Measurements from ENCODE around the gene SPATS1.

The SPATS1 gene, protein sequence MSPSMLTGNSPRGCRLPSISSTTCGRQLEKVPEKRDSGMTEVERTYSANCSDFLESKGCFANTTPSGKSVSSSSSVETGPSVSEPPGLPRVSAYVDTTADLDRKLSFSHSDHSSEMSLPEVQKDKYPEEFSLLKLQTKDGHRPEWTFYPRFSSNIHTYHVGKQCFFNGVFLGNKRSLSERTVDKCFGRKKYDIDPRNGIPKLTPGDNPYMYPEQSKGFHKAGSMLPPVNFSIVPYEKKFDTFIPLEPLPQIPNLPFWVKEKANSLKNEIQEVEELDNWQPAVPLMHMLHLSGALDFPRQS

DNA sequence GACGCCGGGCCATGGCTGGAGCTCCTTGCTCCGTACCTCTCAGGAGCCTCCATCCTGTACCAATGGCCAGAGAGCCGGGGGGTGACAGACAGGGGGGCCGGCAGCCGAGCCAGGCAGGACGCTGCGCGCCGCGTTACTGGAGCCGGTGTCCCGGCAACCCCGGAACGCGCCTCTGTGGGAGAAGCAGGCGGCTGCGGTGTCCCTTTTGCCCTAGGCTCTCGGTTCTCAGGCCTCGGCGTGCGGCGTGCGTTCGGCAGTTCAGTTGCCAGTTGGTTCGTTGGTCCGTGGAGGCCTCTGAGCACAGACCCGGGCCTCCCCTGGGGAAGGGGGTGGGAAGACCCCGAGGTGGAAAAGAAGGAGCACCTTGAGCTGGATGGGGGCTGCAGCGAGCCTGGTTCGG is at the start of gene SPATS1:
Gene SPATS1, plus strand, starts transcription at position 162 of the 400 bp plus-strand sequence. CDS start 446 bp downstream, outside the sequence.
- no peak for DNase-seq (ENCODE audit: low spot score)

DNA sequence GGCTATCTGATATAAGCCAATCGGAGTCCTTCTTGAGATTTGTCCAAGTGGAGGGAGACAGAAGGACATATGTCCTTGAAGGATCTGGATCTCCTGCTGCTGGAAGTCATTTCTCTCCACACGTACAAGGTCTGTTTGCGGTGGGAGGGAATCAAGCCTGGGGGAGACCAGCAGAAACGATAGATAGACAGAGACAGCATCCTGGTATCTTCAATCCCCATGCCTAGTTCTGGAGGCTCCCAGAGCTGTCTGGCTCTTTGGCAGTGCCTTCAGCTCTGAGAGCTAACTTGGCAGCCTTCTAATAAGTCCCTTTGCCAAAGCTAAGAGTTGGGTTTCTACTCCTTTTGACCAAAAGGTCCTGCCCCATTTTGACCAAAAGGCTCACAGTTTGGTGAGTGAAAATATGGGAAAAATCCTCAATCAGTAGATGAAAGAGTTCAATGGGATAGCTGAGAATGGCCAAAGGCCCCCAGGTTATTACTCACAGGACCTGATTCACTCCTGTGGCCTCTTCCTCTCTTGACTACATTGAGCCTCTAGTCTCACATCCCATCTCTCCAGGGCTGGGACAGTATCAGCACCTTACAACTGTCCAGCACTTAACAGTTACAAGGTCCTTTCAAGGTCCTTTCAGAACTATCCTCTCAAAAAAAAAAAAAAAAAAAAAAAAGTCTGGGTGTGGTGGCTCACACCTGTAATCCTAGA is 49.6 kb upstream of the SPATS1 start:
- no peak for DNase-seq (ENCODE audit: low spot score)

DNA sequence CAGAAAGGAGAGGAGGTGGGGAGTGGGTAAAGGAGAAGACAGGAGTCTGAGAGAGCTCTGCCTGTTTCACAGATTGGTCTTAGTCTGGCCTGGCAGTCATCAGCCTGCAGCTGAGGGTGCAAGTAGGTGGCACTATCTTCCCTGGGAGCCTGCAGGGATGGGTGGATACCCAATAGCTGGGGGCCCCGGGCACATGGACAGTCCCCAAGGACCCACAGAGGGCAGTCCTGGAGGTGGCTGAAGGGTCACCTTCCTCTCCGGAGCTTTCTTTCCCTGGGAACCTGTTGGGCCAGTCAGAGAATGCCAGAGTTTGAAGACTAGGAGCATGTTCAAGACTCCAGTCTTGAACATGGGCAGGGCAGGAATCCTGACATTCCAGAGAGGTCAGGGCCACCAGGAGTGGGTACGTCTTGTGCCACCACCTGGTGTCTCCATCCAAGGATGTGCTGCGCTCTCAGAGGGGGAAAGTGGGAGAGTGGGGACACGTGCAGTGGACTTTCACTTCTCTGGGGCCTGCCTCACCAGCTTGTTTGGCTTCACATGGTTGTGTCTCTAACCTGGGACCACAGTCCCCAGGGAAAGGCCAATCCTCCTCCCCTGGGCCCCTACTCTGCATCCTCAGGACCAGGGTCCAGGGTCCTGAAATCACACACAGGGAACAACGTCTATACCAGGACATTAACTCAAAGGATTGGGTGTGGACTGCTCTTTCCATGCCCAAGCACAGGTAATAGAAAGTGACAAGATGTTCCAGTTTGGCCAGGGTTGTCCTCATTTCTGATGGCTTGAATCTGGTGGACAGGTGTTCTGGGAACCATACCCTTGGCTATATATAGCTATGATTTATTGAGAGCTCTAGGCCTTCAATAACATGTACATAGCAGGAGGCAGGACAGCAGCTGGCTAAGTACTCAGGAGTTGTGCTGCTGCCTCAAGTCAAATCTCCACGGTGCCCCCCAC is 47.3 kb upstream of the SPATS1 start:
- DNase-seq (ENCODE audit: low spot score): no peak

DNA sequence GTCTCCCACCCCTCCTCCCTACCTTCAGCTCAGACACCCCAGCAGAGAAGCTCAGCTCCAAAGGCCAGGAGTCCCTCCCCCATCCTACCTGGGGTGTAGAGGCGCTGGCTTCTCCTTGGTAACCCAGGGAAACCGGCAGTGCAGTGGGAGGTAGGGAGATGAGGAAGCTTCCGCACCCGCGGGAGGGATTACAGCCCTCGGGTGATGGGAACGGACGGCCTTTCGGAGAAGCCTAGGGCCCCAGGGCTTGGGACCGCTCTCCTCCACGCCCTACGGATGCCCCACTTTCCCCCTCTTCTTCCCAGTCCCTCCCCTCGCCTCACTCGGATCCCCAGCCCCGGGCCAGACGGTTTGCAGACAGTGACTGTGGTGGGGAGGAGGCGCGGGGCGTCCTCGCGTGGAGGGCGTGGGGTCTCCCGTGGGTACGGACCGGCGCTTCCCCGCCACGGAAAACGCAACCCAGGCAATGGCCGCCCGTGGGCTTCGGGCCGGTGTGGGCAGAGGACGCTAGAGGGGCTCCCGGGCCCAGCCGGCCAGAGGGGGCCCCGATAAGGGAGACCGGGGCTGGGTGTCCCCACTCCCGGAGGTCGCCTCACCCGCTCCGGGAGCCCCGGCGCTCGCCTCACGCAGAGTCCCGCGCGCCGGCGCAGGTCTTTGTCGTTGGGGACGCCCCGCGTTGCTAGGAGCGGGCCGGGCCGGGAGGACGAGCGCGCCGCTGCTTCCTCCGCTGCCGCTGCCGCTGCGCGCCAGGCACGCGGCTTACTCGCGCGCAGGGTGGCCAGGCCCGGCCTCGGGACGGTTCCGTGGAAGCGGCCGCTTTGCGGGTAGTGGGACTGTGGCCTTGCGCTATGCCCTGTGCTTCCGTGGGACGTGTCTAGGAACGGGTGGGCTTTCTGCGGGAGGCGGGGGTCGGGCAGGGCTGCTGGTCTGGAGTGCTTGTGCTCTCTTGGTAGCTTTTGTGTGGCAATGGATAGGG is 45.1 kb upstream of the SPATS1 start:
- peak; percentile 18 for DNase-seq (ENCODE audit: low spot score)

DNA sequence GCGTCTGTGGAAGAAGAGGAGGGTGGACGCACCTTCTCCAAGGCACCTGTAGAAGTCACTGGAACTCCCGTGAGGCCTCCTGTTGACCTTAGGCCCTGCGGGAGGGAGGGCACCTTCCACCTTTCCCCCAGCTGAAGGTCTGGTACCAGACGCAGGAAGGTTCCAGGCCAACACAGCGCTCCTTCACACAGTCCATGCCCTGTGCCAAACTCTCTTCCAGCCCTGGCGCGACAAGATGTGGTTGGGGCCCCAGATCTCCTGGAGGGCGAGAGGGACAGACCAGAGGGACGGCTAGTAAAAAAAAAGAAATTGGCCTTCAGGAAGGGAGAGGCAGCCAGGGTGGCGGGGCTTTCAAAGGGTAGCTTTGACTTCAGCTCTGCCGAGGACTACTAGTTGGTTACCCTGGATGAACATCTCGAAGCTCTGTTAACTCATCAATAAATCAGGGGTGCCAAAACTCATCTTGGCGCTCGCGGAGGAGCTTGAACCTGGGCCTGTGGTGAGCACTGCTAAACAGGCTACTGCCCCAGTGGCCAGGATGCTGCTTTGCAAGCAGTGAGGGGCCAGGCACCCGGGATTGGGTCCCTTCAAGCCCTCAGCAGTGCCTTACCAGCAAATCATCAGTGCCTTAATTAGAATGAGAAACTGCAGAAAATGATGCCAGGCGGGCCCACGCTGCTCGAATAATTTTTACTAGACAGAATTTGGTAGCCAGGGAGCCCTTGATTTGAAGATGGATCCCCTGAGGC is 44.2 kb upstream of the SPATS1 start:
- no peak for DNase-seq (ENCODE audit: low spot score)

DNA sequence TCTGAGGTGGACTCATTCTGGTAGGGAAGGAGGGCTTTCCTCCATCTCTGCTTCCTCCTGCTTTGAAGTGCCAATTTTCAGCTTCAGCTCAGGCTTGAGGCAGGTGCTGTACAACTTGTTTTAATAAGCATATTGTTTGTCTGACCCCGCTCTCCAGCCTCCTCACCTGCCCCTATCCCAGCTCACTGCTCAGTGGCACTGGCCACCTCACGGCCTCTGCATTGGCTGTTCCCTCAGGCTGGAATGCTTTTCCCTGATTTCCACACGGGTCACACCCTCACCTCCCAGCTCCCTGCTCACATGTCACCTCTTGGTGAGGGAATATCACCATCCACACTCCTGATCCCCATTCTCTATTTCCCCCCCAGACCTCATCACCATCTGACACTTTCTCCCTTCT is 43.6 kb upstream of the SPATS1 start:
- DNase-seq (ENCODE audit: low spot score): no peak

DNA sequence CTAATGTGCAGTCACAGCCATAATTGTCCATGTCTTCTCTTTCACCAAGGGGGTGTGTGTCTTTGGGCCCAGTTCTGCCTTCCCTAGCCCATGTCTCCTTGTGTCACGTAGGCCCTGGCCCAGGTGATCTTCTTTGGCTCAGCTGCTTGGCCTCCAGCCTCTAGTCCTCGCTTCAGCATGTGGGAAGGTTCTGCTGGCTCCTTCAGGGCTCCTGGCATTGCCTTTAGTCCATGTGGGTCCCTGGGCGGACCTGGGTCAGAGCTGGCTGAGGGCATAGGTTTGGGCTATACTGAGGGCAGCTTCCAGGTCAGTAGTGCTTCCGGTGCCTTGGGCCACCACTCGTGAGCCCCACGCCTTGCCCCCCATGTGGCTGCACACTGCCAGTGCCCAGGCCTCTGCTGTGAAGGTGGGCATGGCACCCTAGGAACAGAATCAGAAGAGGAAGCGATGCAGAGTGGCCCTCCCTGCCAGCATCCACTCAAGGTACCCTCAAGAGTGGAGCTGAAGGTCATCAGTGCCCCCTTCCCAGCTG is 42.1 kb upstream of the SPATS1 start:
- DNase-seq (ENCODE audit: low spot score): no peak

DNA sequence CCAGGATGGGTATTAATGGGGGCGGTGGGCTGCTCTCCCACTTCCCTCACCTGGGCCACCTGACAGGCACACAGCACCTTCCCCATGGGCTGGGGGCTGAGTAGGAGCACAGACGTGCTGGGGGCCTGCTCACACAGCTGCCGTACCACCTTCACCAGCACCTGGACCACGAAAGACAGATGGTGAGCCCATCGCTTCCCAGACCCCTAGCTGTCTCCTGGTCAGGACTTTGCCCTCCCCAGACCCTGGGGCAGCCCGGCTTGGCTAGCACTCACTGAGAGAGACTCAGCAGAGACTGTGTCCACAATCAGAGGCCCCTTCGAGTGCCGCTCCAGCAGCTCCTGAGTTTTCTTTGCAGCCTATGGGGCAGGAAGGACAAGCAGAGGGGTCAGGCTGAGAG is 41.3 kb upstream of the SPATS1 start:
- DNase-seq (ENCODE audit: low spot score): no peak

DNA sequence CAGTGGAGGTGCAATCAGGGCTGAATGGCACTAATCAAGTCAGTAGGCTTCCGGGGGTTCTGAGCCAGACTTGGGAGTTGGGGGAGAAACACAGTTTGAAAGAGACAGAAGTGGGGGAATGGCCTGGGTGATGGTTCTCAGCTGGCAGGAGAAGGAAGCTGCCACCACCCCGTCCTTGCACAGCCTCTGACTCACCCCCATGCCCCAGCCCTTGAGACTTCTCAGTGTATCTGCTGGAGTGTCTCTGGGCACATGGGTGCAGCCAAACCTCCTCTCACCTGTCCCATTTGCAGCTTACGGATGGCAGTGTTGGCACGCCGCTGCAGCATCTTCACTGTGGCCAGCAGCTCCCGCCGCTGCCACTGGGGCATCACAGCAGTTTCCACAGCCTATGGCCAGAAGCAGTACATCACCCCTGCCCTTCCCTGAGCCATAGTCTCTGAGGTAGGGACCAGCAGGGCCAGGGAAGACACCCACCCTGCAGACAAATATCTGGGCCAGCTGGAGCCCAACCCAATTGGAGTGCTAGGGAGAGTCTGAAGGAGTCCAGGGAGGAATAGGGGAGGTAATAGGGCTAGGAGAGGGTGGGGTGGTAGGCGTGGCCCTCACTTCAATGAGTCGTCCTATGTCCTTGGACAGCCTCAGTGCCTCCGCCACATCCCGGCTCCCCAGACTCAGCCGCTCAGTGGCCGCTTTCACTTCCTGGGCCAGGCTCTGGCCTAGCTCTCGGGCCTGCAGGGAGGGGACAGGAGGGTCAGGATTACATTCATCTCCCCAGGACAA is 40.5 kb upstream of the SPATS1 start:
- DNase-seq (ENCODE audit: low spot score): no peak

DNA sequence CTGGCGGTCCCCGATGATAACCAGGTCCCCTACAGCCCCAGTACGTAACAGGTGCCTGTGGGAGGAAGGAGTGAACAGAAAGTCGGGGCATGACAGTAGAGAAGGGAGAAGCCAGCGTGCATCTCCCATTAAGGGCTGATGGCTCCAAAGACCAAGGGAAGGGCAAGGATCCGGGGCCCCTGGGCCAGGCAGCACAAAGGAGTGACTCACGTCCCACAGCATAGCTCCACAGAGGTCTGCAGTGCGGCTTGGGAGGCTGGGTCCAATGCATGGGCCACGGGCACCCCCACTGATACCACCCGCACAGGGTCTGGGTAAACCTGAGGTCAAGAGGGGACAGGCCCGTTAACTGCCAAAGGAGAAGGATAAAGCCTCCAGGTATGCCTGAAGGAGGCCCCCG is 39.6 kb upstream of the SPATS1 start:
- no peak for DNase-seq (ENCODE audit: low spot score)

DNA sequence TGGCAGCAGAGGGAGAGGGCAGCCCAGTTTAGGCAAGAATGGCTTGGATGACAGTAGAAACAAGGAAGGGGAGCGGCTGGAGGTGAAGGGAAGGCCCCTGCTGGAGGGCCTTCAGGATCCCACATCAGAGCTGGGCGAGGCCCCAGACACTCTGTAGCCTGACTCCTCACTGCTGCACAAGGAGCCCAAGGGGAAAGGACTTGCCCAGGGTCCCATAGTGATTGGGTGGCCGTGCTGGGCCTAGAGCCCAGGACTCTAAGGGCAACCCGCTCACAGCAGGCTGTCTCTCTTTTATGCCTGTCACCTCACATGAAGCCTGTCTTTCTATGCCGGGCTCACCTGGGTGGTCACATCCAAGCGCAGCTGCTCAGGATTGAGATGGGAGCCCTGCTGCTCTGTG is 38.6 kb upstream of the SPATS1 start:
- DNase-seq (ENCODE audit: low spot score): no peak

DNA sequence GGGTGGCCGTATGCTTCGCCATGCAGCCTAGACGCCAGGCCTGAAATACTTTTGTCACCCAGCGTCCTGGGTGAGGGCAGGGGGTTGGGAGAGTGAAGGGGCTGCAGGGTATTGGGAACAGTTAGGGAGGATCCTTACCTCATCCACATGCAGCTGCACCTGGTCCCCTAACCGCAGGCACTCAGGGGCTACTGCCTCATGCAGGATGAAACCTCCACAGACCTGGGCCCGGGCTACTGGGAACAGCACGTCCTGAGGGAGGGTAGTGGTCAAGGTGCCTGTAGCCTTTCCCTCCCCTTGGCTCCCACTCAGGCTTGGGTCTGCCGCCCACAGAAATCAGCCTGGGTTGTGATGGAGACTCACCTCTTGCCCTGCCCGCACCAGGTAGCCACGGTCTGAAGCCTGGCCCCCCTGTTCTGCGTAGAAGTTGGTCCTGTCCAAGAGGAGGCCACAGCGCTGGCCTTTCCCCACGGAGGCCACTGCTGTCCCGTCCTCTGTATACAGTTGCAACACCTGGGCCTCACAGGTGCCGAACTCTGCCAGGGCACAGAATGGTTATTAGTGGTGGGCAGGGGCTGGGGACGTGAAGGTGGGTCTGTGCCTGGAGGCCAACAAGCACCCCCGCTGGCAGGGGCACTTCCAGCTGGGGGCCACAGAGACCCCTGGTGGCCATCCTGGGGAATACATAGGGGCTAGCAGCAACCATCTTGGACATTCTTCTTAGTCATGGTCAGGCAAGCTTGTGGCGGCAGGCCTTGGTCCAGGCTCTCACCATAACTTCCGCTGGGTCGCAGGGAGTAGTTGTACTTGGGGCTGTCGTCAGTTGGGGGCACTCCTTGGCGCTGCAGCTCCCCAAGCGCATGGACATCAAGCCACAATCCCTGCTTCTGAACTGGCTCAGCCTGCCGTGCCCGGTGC is 37.9 kb upstream of the SPATS1 start:
- peak; percentile 41 for DNase-seq (ENCODE audit: low spot score)

DNA sequence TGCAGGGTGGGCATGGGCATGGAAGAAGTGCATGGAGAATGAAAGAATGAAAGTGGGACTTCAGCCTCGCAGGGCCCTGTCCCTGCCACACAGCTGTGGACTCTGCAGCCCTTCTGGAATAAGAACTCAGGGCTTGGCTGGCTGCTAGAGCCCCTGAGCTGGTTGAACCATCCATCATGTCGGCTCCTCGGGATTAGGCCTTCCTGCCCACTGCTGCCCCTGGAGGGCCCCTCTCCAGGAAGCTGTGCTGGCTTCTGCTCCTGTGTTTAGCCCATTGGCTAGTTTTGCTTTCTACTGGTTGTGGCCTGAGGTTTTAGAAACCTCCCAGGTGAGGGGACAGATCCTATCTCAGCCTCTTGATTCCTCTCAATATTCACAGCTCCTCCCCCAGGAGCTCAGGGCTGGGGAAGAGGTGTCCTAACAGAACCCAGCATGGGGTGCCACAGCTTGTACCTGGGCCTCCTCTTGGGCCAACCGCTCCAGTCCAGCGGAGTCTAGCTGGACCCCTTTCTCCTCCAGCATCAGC is 37.2 kb upstream of the SPATS1 start:
- no peak for DNase-seq (ENCODE audit: low spot score)

DNA sequence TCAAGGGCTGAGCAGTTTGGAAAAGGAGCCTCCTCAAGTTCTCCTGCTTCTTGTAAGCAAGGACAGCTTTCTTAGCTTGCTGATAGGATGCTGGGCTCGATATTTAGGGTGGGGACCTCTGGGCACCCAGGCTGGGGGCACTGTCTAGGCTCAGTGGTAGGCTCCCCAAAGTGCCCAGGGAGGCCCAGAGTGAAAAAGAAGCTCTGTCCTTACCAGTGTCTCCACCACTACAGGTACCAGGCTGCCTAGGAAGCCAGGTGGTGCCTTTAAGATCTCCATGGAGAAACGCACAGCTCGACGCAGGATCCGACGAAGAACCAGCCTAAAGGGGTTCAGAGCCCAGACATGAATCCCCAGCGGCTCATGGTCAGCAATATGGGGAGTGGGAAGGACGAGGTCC is 35.7 kb upstream of the SPATS1 start:
- DNase-seq (ENCODE audit: low spot score): no peak

DNA sequence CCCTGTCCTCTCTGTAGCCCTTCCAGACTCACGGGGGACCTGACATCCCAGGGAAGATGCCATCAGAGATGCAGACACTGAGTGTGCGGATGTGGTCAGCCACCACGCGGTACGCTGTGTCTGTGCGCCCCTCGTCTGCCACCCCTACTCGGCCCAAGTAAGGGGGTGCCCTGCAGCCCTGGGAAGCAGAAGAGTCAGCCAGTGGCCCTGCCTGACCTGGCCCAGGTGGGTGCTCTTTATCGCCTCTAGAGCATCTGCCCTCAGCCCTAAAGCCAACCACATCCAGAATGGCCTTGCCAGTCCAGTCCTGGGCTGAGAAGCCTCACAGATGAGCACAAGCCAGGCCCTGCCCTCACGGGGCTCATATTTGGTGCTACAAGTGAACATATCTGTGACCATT is 35.2 kb upstream of the SPATS1 start:
- no peak for DNase-seq (ENCODE audit: low spot score)

DNA sequence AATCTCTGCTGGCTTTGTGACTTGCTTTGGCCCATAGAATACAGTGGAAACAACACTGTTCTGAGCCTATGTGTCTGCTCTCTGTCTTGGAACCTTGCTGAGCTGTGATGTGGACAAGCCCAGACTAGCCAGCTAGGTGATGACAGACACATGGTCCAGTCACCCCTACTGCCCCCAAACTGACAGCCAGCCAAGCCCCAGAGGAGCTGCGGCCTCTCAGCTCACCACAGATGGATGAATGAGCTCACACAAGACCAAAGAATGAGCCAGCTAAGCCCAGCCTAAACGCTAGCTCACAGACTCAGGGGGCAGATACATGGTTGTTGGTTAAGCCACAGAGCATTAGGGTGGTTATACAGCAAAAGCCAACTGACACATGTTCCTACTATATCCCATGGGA is 33.4 kb upstream of the SPATS1 start:
- no peak for DNase-seq (ENCODE audit: low spot score)

DNA sequence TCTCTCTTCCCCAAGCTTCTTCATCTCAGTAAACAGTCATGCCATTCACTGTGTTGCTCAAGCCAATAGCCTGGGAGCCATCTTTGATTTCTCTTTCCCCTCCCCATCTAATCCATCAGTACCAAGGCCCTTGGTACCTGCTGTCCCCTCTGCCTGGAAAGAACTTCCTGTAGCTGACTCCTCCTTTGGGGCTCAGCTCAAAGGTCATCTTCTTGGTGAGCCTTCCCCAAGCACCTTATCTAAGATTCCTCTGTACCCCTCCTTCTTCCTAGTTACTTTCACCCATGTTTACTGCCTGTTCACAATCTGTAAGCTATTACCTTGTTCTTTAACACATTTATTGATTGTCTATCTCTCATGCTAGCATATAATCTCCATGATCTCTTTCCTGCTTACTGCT is 32.8 kb upstream of the SPATS1 start:
- DNase-seq (ENCODE audit: low spot score): no peak

DNA sequence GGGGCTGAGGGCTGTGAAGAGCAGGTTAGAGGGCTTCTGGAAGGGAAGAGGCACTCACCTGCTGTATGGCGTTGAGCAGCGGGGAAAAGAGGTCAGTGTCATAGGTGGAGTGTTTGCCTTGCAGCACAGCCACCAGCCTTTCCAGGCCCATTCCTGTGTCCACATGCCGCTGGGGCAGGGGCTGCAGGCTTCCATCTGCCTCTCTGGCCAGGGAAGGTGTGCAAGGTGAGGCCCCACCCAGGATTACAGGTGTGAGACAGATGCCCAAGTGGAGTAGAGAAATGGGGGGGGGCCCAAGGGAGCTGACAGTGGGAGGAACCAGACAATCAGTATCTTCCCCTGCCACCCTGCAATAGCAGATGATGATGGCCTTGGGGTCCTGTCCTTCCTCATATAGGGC is 32.2 kb upstream of the SPATS1 start:
- no peak for DNase-seq (ENCODE audit: low spot score)
